ENCODE results near the gene FGD4. TPM values are rescaled to one million over a fixed set of nuclear protein-coding genes. Genes with fewer than 3 reads are reported as not detected.
A peak's percentile ranks its signal among the peaks of the same experiment; 100 is the strongest.

FGD4 gene
- polyA plus RNA-seq, 3 donors = 16.1 to 18.8 (median 16.3) TPM

- DNase-seq (ENCODE audit: low read depth in 3 of 3, low spot score in 2 of 3) = no peak
Measured at GRCh38 chr12:32454075-32454474, 54.7 kb downstream of the FGD4 start.

DNA sequence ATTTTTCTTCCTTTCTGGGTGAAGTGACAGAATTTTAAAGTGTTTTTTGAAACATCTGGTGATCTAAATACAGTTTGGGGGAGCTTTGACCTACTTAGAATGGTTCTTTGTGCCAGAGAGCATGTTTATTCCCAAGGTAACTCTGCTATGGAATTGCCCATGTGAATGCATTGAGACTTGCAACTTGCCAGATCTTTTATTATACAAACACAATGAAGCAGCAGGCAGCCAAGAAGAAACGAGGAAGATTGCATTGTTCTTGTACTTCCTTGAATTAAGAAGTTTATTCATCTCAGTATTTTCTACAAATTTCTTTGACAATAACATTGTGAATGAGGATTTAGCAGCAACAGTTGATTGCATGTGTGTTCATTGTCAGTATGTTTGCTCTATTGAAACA lies 55.5 kb downstream of the FGD4 start:
- no peak for DNase-seq (ENCODE audit: low read depth in 3 of 3, low spot score in 2 of 3)

GRCh38 chr12:32455607-32456071 lies 56.3 kb downstream of the FGD4 start:
- peak in 1 of 3 donors; percentile 53 for DNase-seq (ENCODE audit: low read depth in 3 of 3, low spot score in 2 of 3)

GRCh38 chr12:32457251-32458025 lies 58.1 kb downstream of the FGD4 start:
- DNase-seq (ENCODE audit: low read depth in 3 of 3, low spot score in 2 of 3) = no peak

GRCh38 chr12:32460638-32461037 lies 61.3 kb downstream of the FGD4 start:
- DNase-seq (ENCODE audit: low read depth in 3 of 3, low spot score in 2 of 3) = no peak

DNA sequence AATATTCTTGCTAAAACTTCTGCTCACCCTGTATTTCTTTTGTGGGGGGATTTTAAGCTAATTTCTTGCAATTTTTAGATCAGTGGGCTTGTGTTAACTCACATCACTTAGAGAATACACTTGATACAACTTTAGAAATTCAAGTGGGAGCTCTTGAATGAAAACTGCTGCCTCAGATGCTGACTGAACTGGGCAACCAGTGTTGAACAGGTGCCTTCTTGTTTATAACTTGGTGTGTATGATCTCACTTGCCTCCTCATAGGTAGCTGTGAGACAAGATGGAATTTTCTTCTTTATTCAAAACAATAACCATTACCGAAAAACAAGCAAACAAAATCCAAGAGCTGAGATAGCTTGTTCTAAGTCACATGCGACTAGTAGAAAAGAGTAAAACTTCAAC lies 63.5 kb downstream of the FGD4 start:
- DNase-seq (ENCODE audit: low read depth in 3 of 3, low spot score in 2 of 3) = no peak

- DNase-seq (ENCODE audit: low read depth in 3 of 3, low spot score in 2 of 3) = no peak
Measured at GRCh38 chr12:32466187-32466586, 66.8 kb downstream of the FGD4 start.

GRCh38 chr12:32466986-32467711 lies 67.8 kb downstream of the FGD4 start:
- no peak for DNase-seq (ENCODE audit: low read depth in 3 of 3, low spot score in 2 of 3)

DNA sequence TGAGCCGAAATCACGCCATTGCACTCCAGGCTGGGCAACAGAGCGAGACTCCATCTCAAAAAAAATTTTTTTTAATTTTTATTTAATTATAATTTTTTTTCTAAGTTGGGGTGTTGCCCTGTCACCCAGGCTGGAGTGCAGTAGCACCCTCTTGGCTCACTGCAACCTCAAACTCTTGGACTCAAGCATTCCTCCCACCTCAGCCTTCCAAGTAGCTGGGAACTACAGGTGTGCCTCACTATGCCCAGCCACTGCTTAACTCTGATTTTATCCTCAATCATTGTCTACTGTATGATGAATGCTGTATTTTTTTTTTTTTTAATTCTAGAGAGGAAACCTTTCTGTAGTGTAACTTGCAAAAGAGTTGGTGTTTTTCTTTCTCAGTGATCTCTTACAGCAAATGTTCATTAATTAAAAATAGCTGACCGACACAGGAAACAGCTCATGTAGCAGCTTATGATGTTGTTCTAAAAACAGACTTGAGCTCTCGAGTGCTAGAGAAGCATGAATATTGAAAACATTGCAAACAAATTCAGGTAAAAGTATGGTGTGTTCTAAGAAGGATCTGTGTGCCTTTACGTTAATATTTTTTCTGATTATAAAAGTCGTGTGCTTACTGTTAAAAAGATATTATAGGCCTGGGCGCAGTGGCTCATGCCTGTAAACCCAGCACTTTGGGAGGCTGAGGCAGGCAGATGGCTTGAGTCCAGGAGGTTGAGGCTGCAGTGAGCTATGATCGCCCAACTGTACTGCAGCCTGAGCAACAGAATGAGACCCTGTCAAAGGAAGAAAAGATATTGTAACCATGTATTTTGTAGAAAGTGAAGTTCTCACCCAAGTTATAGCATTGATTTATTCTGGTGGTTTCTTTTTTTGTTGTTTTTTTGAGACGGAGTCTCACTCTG lies 68.9 kb downstream of the FGD4 start:
- no peak for DNase-seq (ENCODE audit: low read depth in 3 of 3, low spot score in 2 of 3)

DNA sequence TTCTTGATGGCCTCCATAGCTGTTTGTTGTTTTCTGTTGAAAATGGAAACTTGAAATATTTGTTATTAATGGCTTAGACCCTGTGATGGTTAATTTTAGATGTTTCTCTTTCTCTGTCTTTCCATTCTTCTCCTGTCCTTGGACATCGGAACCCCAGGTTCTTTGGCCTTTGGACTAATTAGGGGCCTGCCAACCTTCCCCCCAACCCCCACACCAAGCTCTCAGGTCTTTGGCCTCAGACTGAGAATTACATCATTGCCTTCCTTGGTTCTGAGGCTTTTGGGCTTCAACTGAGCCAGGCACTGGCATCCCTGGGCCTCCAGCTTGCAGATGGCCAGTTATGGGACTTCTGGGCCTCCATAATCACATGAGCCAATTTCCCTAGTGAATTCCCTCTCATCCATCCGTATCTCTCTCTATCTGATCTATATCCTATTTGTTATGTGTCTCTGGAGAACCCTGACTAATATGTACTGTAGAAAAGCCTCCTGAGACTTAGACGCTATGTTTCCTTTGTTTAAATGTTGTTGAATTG lies 71.6 kb downstream of the FGD4 start:
- DNase-seq (ENCODE audit: low read depth in 3 of 3, low spot score in 2 of 3) = no peak

- DNase-seq (ENCODE audit: low read depth in 3 of 3, low spot score in 2 of 3) = no peak
Measured at GRCh38 chr12:32471591-32472001, 72.2 kb downstream of the FGD4 start.

- DNase-seq (ENCODE audit: low read depth in 3 of 3, low spot score in 2 of 3) = no peak
Measured at GRCh38 chr12:32475724-32476123, 76.4 kb downstream of the FGD4 start.

DNA sequence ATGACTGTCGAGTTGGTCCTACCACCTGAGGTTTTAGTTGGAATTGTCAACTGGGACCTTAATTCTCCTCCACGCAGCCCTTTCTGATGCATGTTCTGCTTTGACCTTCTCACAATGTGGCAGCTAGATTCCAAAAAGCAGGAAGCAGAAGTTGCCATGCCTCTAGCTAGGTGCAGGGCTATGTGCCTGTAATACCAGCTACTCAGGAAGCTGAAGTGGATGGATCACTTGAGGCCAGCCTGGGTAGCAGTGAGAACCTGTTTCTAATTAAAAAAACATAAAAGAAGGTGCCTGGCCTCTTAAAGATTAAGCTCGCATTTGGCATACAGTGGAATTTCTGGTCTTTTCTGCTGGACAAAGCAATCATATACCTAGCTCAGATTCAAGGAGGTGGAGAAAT lies 77.1 kb downstream of the FGD4 start:
- no peak for DNase-seq (ENCODE audit: low read depth in 3 of 3, low spot score in 2 of 3)

GRCh38 chr12:32477714-32478113 lies 78.4 kb downstream of the FGD4 start:
- DNase-seq (ENCODE audit: low read depth in 3 of 3, low spot score in 2 of 3) = no peak

DNA sequence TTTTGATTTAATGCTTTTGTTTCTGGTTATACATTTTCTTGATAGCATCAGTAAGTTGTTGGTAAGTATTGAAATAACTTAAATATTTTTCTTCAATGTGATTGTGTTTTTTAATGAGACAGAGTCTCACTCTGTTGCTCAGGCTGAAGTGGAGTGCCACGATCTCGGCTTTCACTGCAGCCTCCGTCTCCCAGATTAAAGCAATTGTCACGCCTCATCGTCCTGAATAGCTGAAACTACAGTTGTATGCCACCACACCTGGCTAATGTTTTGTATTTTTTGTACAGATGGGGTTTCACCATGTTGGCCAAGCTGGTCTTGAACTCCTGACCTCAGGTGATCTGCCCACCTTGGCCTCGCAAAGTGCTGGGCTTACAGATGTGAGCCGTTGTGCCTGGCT lies 78.8 kb downstream of the FGD4 start:
- DNase-seq (ENCODE audit: low read depth in 3 of 3, low spot score in 2 of 3) = no peak

DNA sequence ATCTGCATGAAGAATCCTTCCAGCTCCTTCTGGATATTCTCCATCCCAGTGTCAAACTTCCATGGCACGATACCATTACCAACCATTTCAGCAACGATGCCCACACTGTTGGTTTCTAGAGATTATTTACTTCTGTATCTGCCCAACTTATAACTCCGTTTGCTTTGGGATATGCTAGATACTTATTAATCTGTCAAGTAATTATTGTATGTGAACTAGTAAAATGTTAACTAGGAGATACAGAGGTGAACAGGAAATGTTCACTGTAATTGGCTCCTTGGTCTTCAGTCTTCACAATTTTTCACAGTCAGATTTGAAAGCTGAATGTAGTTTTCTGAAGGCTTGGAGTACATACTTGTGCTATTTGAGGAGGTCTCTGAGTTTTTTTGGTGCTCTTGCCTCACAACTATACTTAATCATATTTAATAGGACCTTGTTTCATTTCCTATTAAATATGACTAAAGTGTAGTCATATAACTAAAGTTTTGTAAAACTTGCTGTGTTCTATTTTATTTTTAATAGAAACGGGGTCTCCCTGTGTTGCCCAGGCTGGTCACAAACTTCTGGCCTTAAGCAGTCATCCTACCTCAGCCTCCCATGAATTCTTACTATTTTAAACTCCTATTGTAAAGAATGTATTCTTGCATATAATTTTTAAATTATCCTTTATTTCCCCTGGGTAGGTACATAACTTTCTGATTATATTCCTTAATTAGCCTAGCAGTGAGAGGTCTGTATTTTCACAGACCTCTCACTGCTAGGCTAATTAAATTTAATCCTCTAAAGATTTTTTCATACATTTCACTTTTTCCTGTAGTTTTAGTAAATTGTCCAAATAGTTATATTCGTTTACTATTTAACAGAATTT lies 79.7 kb downstream of the FGD4 start:
- DNase-seq (ENCODE audit: low read depth in 3 of 3, low spot score in 2 of 3) = no peak

- no peak for DNase-seq (ENCODE audit: low read depth in 3 of 3, low spot score in 2 of 3)
Measured at GRCh38 chr12:32482226-32482625, 82.9 kb downstream of the FGD4 start.

DNA sequence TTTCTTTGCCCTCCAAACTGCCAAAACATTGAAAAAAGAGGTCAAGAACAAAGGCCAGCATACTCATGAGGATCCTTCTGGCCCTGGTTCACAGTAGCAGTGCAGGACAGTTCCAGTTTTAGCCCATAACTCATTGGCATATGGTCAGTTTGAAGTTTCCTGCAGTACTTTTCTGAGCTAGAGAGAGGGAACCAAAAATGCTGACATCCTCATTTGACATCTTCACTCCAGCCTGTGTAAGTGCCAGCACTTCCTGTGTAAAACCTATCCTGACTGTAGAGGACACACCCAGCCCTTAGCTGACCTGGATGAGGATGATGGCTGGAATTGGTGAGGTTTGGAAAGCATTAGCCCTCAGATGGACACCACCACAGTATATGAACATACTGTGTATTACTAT lies 84.1 kb downstream of the FGD4 start:
- no peak for DNase-seq (ENCODE audit: low read depth in 3 of 3, low spot score in 2 of 3)

GRCh38 chr12:32483993-32484392 lies 84.6 kb downstream of the FGD4 start:
- no peak for DNase-seq (ENCODE audit: low read depth in 3 of 3, low spot score in 2 of 3)

DNA sequence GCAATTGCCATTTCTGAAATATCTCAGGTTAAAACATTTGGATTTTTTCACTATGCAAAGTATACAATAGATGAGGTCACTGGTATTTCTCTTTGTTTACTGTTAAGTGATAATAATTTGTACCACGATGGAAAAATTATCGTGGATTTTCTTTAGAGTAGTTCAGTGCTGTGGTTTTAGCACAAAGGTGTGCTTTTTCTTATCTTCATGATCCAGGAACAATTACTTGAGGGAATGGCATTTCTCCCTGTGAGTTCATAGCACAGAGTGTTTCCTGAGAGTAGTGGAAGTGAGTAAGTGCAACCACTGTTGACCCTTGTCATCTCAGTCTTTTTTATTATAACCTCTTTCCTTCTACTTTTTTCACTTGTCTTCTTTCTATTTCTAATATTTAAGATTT lies 86.8 kb downstream of the FGD4 start:
- DNase-seq (ENCODE audit: low read depth in 3 of 3, low spot score in 2 of 3) = no peak

Data from right renal cortex interstitium (tissue), 3 donors.